Neural progenitor cell (in vitro differentiated cells): ENCODE data around the gene FFAR3. TPM values are rescaled to one million over a fixed set of nuclear protein-coding genes. Genes with fewer than 3 reads are reported as not detected.

Source experiments
- DNase-seq: peaks from one replicate; pipeline ENCODE4 v3.0.0-alpha.2; 2016; ENCODE audit warnings: low spot score
- H2AFZ ChIP-seq: fragments of 200-600 bp; sonication (generic); replicated peaks from 2 replicates; pipeline ENCODE4 v1.6.1; 2016; ENCODE audit warnings: antibody characterized with exemption
- H3F3A ChIP-seq: fragments of 200-600 bp; sonication (generic); 2 replicates; pipeline ENCODE4 v1.6.1; 2016; ENCODE audit warnings: antibody characterized with exemption, low read depth
- H3K27ac ChIP-seq: fragments of 200-600 bp; sonication (generic); 2 replicates; pipeline ENCODE4 v1.5.1; 2016; ENCODE audit warnings: mild to moderate bottlenecking
- H3K27me3 ChIP-seq: fragments of 200-600 bp; sonication (generic); 2 replicates; pipeline ENCODE4 v1.6.1; 2016; ENCODE audit warnings: mild to moderate bottlenecking, moderate library complexity
- H3K36me3 ChIP-seq: fragments of 200-600 bp; sonication (generic); 2 replicates; pipeline ENCODE4 v1.5.1; 2016
- H3K4me1 ChIP-seq: fragments of 200-600 bp; sonication (generic); 2 replicates; pipeline ENCODE4 v1.6.1; 2016; ENCODE audit warnings: mixed run types
- H3K4me2 ChIP-seq: fragments of 200-600 bp; sonication (generic); 2 replicates; pipeline ENCODE4 v1.6.1; 2016
- H3K4me3 ChIP-seq: fragments of 200-600 bp; sonication (generic); 2 replicates; pipeline ENCODE4 v1.5.1; 2016
- H3K79me2 ChIP-seq: fragments of 200-600 bp; sonication (generic); 2 replicates; pipeline ENCODE4 v1.6.1; 2016; ENCODE audit warnings: low read depth
- H3K9ac ChIP-seq: fragments of 200-600 bp; sonication (generic); 2 replicates; pipeline ENCODE4 v1.6.1; 2016
- H3K9me3 ChIP-seq: fragments of 200-600 bp; sonication (generic); 2 replicates; pipeline ENCODE4 v1.5.1; 2016; ENCODE audit warnings: low read depth
- H4K20me1 ChIP-seq: fragments of 200-600 bp; sonication (generic); 2 replicates; pipeline ENCODE4 v1.6.1; 2016; ENCODE audit warnings: low read depth
- H3K27ac Mint-ChIP-seq: 3 replicates; pipeline ENCODE4 v1.8.0; 2021; ENCODE audit warnings: mixed read lengths
- H3K27me3 Mint-ChIP-seq: 2 replicates; pipeline ENCODE4 v1.8.0; 2022; ENCODE audit warnings: low read depth, mild to moderate bottlenecking, inconsistent platforms, moderate library complexity, mixed read lengths; ENCODE audit not compliant: insufficient read depth
- H3K36me3 Mint-ChIP-seq: 3 replicates; pipeline ENCODE4 v1.8.0; 2021; ENCODE audit warnings: mixed read lengths
- H3K4me1 Mint-ChIP-seq: 3 replicates; pipeline ENCODE4 v1.8.0; 2021; ENCODE audit warnings: mixed read lengths
- H3K4me3 Mint-ChIP-seq: 3 replicates; pipeline ENCODE4 v1.8.0; 2021; ENCODE audit warnings: mild to moderate bottlenecking, moderate library complexity, mixed read lengths
- H3K9me3 Mint-ChIP-seq: 3 replicates; pipeline ENCODE4 v1.8.0; 2020; ENCODE audit warnings: mixed read lengths
- CTCF ChIP-seq: fragments of 200-600 bp; sonication (generic); IDR thresholded peaks from 2 replicates; pipeline ENCODE4 v1.5.1; 2017; ENCODE audit warnings: antibody characterized with exemption, mild to moderate bottlenecking
- EZH2 ChIP-seq: fragments of 200-600 bp; sonication (generic); IDR thresholded peaks from 2 replicates; pipeline ENCODE4 v1.6.1; 2017; ENCODE audit warnings: antibody characterized with exemption, mild to moderate bottlenecking, moderate library complexity
- EZH2phosphoT487 ChIP-seq: fragments of 200-600 bp; sonication (generic); IDR thresholded peaks from 2 replicates; pipeline ENCODE4 v1.6.1; 2017; ENCODE audit warnings: antibody characterized with exemption
- total RNA-seq: library from RNA; depleted of rRNA; stranded (reverse); fragments of >200 nt; gene quantifications from 2 replicates; pipeline ENCODE4 v1.2.3, GENCODE V29; 2015; ENCODE audit warnings: low replicate concordance

The FFAR3 gene
- total RNA-seq, 1 donor from 2014 or later = not detected

DNA sequence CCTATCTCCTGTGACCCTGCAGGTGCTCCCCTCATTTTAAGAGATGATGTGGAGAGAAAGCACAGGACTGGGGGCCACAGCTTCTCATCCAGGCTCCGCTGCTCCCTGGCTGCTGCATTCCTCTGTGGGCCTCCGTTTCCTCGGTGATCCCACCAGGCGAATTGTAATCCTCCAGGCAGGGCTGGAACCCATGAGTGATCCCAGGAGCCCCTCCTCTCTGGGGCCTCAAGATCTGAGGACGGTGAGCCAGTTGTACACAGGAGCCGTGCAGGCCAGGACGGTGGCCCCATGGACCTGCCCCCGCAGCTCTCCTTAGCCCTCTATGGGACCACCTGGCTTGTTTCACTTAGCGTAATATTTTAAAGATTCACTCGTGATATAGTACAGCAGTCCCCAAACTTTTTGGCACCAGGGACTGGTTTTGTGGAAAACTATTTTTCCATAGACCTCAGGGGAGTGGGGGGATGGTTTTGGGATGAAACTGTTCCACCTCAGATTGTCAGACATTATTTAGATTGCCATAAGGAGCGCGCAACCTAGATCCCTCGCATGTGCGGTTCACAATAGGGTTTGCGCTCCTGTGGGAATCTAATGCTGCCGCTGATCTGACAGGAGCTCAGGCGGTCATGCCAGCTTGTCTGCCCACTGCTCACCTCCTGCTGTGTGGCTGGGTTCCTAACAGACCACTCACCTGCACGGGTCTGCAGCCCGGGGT lies 5.6 kb downstream of the FFAR3 start:
- Histone ChIP-seq H3K79me2 (no peaks in the 10 kb centered on the region), H3K9ac (no peak overlapping the region), H3K27ac (no peak overlapping the region), H2AFZ (no peak overlapping the region), H3F3A (no peaks in the 10 kb centered on the region), H3K4me1 (no peaks in the 10 kb centered on the region), H3K36me3 (no peaks in the 10 kb centered on the region), H3K4me2 (no peak overlapping the region), H4K20me1 (no peaks in the 10 kb centered on the region), H3K9me3 (no peaks in the 10 kb centered on the region), H3K4me3 (no peak overlapping the region), H3K27me3 (no peaks in the 10 kb centered on the region)
- Mint-ChIP-seq H3K9me3 (no peaks in the 10 kb centered on the region), H3K36me3 (no peaks in the 10 kb centered on the region), H3K27ac (peak overlapping the region; percentile 53), H3K27me3 (no peaks in the 10 kb centered on the region), H3K4me3 (no peak overlapping the region), H3K4me1 (peaks cover 8% of the 10 kb centered on the region)
- TF ChIP-seq EZH2phosphoT487 (no peak), CTCF (no peak), EZH2 (no peak)
- no peak for DNase-seq

DNA sequence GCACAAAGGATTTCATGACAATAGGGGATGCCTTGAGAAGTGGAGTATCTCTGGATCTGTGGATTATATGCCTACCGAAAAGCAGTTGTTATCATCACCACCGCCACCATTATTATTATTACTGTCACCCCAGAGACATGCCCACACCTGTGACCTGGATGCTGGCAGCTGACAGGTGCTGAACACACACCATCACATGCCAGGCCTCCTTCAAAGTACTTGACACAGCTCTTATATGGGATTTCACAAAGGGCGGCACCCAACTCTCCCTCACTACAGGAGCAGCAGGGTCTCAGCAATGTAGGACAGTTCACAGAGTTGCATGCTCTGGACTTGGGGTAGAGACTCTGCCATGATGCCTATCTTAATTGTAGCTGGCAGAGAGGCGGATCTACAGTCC lies 7.0 kb downstream of the FFAR3 start:
- Histone ChIP-seq H3K4me1 (no peaks in the 10 kb centered on the region), H3K27me3 (no peaks in the 10 kb centered on the region), H2AFZ (no peak overlapping the region), H3K4me2 (no peak overlapping the region), H4K20me1 (no peaks in the 10 kb centered on the region), H3K9ac (no peak overlapping the region), H3K36me3 (no peaks in the 10 kb centered on the region), H3K27ac (no peak overlapping the region), H3K79me2 (no peaks in the 10 kb centered on the region), H3K4me3 (no peak overlapping the region), H3F3A (no peaks in the 10 kb centered on the region), H3K9me3 (no peaks in the 10 kb centered on the region)
- Mint-ChIP-seq H3K4me3 (no peak overlapping the region), H3K4me1 (peaks cover 8% of the 10 kb centered on the region), H3K36me3 (no peaks in the 10 kb centered on the region), H3K9me3 (no peaks in the 10 kb centered on the region), H3K27me3 (no peaks in the 10 kb centered on the region), H3K27ac (no peak overlapping the region)
- TF ChIP-seq EZH2phosphoT487 = no peak
- no peak for TF ChIP-seq CTCF
- TF ChIP-seq EZH2 = no peak
- no peak for DNase-seq

GRCh38 chr19:35368378-35368777 lies 10.1 kb downstream of the FFAR3 start:
- Mint-ChIP-seq H3K4me1 (peaks cover 7% of the 10 kb centered on the region), H3K9me3 (peaks cover 2% of the 10 kb centered on the region), H3K36me3 (no peaks in the 10 kb centered on the region), H3K27ac (no peak overlapping the region), H3K27me3 (peaks cover under 1% of the 10 kb centered on the region), H3K4me3 (no peak overlapping the region)
- no peak overlapping the region for H2AFZ ChIP-seq
- no peak overlapping the region for H3K27ac ChIP-seq
- no peaks in the 10 kb centered on the region for H3F3A ChIP-seq
- H3K4me1 ChIP-seq = no peaks in the 10 kb centered on the region
- H3K4me2 ChIP-seq = no peak overlapping the region
- H3K36me3 ChIP-seq = no peaks in the 10 kb centered on the region
- DNase-seq = no peak
- H3K9ac ChIP-seq = no peak overlapping the region
- no peaks in the 10 kb centered on the region for H3K79me2 ChIP-seq
- no peaks in the 10 kb centered on the region for H3K27me3 ChIP-seq
- TF ChIP-seq EZH2 = no peak
- no peak for TF ChIP-seq EZH2phosphoT487
- TF ChIP-seq CTCF = no peak
- no peaks in the 10 kb centered on the region for H4K20me1 ChIP-seq
- H3K4me3 ChIP-seq = no peak overlapping the region
- H3K9me3 ChIP-seq = no peaks in the 10 kb centered on the region
